ENCODE measurements around the gene CBFA2T3.
"Not testable (repeated sequence)": the region's sequence is repeated elsewhere in the genome, so short reads cannot be mapped to it uniquely, and the experiment has no call there.

CBFA2T3 gene

GRCh38 chr16:88977018-88977811, at the start of gene CBFA2T3:
Gene CBFA2T3, minus strand, starts transcription at chr16:88977207. Its CDS starts 400 bp downstream, at chr16:88976807.
- DNase-seq (ENCODE audit: low read depth, low spot score) = no peak

- DNase-seq (ENCODE audit: low read depth, low spot score) = no peak
Measured at GRCh38 chr16:89026121-89026612, 49.2 kb upstream of the CBFA2T3 start.

GRCh38 chr16:89025636-89026035, 48.6 kb upstream of the CBFA2T3 start:
- no peak for DNase-seq (ENCODE audit: low read depth, low spot score)

GRCh38 chr16:89024546-89025060, 47.6 kb upstream of the CBFA2T3 start:
- no peak for DNase-seq (ENCODE audit: low read depth, low spot score)

GRCh38 chr16:89023621-89024511, 46.9 kb upstream of the CBFA2T3 start:
- DNase-seq (ENCODE audit: low read depth, low spot score) = no peak

GRCh38 chr16:89023151-89023551, 46.1 kb upstream of the CBFA2T3 start:
- no peak for DNase-seq (ENCODE audit: low read depth, low spot score)

GRCh38 chr16:89022051-89022836, 45.2 kb upstream of the CBFA2T3 start:
- DNase-seq (ENCODE audit: low read depth, low spot score) = no peak

GRCh38 chr16:89020925-89021595, 44.1 kb upstream of the CBFA2T3 start:
- DNase-seq (ENCODE audit: low read depth, low spot score) = no peak

GRCh38 chr16:89020068-89020924, 43.3 kb upstream of the CBFA2T3 start:
- no peak for DNase-seq (ENCODE audit: low read depth, low spot score)

- no peak for DNase-seq (ENCODE audit: low read depth, low spot score)
Measured at GRCh38 chr16:89019511-89019910, 42.5 kb upstream of the CBFA2T3 start.

GRCh38 chr16:89018282-89019158, 41.5 kb upstream of the CBFA2T3 start:
- peak; percentile 16 for DNase-seq (ENCODE audit: low read depth, low spot score)

GRCh38 chr16:89017543-89018281, 40.7 kb upstream of the CBFA2T3 start:
- DNase-seq (ENCODE audit: low read depth, low spot score) = no peak

GRCh38 chr16:89016561-89016960, 39.6 kb upstream of the CBFA2T3 start:
- not testable (repeated sequence) for DNase-seq (ENCODE audit: low read depth, low spot score)

GRCh38 chr16:89015271-89015859, 38.4 kb upstream of the CBFA2T3 start:
- no peak for DNase-seq (ENCODE audit: low read depth, low spot score)

- no peak for DNase-seq (ENCODE audit: low read depth, low spot score)
Measured at GRCh38 chr16:89014403-89015230, 37.6 kb upstream of the CBFA2T3 start.

- no peak for DNase-seq (ENCODE audit: low read depth, low spot score)
Measured at GRCh38 chr16:89013692-89014402, 36.8 kb upstream of the CBFA2T3 start.
